ENCODE measurements around the gene PRRC2B.

PRRC2B gene

DNA sequence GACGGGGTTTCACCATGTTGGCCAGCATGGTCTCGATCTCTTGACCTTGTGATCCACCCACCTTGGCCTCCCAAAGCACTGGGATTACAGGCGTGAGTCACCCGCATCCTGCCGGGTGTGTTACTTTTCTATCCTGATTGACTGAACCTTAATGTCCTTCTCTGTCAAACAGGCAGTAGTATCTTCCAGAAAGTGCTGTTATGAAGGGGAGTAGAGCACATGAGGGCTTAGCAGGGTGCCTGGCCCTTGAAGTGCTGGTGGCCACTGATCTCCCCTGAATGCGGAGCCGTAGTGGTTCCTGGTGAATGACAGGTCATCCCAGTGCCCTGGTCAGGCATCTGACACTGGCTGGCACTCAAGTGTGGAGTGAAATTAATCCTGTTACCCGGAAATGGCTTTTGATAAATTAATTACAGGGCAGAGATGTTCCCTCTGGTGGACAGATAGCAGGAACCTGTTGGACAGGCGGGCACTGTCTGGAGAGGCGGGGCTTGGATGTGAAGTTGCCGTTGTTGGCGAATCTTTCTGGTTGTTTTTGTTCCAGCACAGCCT lies 28.4 kb downstream of the PRRC2B start:
- Histone ChIP-seq H3K27ac (ENCODE audit: low read depth, low read length) (peak overlapping the region; percentile 20; the same call in 1 of the 2 replicates), H3K4me3 (ENCODE audit: low read depth, low read length) (no peak overlapping the region), H3K4me1 (ENCODE audit: control insufficient read depth, insufficient read depth, low read length) (peaks cover 60% of the 10 kb centered on the region), H3K9me3 (ENCODE audit: control insufficient read depth, insufficient read depth, low read depth, low read length) (no peaks in the 10 kb centered on the region), H3K27me3 (ENCODE audit: control insufficient read depth, insufficient read depth, low read length) (no peaks in the 10 kb centered on the region), H3K36me3 (ENCODE audit: control insufficient read depth, insufficient read depth, low read length) (peaks cover 31% of the 10 kb centered on the region), H3K9ac (ENCODE audit: low read length) (no peak overlapping the region)

DNA sequence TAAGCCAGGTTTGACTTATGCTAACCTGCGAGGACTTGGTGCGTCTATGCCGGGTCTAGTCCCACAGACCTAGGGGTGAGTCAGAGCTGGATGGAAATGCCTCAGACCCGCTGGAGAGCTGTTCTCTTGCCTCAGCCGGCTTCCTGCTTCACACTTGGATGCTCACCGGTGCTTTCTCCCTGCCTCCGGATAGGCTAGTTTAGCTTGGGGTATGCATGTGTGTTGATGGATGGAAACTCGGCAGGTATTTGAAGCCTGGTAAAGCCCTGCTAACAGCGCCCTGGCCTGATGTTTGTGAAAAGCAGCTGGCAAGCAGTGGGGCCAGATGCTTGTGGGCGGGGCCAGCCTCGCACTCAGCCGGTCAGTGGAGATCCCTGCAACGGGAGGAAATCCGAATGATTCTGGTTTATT lies 29.3 kb downstream of the PRRC2B start:
- H3K9me3 ChIP-seq (ENCODE audit: control insufficient read depth, insufficient read depth, low read depth, low read length), result no peaks in the 10 kb centered on the region
- no peak overlapping the region for H3K4me3 ChIP-seq (ENCODE audit: low read depth, low read length)
- H3K36me3 ChIP-seq (ENCODE audit: control insufficient read depth, insufficient read depth, low read length), result peaks cover 26% of the 10 kb centered on the region
- H3K27me3 ChIP-seq (ENCODE audit: control insufficient read depth, insufficient read depth, low read length), result no peaks in the 10 kb centered on the region
- H3K9ac ChIP-seq (ENCODE audit: low read length), result peak overlapping the region; percentile 10
- H3K27ac ChIP-seq (ENCODE audit: low read depth, low read length), result 0 out of 2 replicates have a peak overlapping the region, but pooled peaks have one; percentile 20
- peaks cover 51% of the 10 kb centered on the region for H3K4me1 ChIP-seq (ENCODE audit: control insufficient read depth, insufficient read depth, low read length)

DNA sequence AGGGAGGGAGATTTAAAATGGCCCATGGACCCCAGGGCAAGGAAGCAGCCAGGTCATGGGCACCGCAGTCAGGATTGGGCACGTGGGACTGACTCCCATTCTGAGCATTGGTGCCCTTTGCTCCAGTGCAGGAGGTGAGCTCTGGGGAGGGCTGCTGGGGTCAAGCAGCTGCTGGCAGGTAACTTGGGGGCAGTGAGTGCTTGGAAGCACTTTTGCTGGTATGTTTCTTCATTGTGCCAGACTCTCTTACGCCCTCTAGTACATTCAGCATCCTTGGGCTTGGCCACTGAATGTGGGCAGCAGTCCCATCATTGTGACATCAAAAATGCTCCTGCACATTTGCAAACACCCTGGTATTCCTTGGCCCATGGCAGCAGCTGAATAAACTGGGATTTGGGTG lies 32.7 kb downstream of the PRRC2B start:
- H3K27ac ChIP-seq (ENCODE audit: low read depth, low read length), result no peak overlapping the region
- H3K4me3 ChIP-seq (ENCODE audit: low read depth, low read length), result no peak overlapping the region
- no peaks in the 10 kb centered on the region for H3K9me3 ChIP-seq (ENCODE audit: control insufficient read depth, insufficient read depth, low read depth, low read length)
- H3K27me3 ChIP-seq (ENCODE audit: control insufficient read depth, insufficient read depth, low read length), result no peaks in the 10 kb centered on the region
- H3K4me1 ChIP-seq (ENCODE audit: control insufficient read depth, insufficient read depth, low read length), result peaks cover 26% of the 10 kb centered on the region
- H3K9ac ChIP-seq (ENCODE audit: low read length), result no peak overlapping the region
- H3K36me3 ChIP-seq (ENCODE audit: control insufficient read depth, insufficient read depth, low read length), result peaks cover 30% of the 10 kb centered on the region

DNA sequence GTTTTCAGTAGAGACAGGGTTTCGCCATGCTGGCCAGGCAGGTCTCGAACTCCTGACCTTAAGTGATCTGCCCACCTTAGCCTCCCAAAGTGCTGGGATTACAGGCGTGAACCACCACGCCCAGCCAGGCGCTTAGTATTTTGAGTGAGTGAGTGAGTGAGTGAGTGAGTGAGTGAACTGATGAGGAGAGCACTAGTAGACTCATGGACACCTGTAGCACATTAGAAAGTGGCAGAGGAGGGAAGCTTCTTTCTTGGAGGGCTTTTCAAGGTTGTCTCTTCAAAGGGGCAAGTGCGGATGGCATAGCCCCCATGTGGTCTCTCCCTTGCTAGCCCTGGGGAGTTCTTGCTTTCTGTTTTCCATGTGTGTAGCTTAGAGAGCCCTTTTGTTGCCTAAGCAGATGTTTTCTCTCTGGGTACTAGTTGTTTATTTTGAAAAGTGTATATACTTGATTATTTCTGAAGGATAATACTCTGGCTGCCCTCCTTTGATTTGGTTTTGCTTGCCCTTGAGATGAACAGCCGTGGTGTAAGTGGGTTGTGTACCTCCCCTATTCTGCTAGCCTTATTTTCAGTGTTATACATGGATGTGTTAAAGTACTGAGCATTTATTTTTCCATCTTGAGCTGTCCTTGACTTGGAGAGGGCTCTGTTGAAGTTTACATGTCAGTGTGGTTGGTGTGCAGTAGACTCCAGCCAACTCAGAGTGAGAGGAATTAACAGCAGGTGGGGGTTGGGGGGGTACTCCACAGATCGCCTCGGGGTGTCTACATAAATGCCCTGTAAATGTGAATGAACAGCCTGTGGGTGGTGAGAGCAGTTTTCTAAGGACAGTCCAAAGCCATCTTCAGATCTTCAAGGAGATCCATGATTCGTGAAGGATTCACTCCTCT lies 35.5 kb downstream of the PRRC2B start:
- Histone ChIP-seq H3K9me3 (ENCODE audit: control insufficient read depth, insufficient read depth, low read depth, low read length) (no peaks in the 10 kb centered on the region), H3K27ac (ENCODE audit: low read depth, low read length) (no peak overlapping the region), H3K36me3 (ENCODE audit: control insufficient read depth, insufficient read depth, low read length) (peaks cover 52% of the 10 kb centered on the region), H3K9ac (ENCODE audit: low read length) (no peak overlapping the region), H3K4me3 (ENCODE audit: low read depth, low read length) (no peak overlapping the region), H3K4me1 (ENCODE audit: control insufficient read depth, insufficient read depth, low read length) (peaks cover 33% of the 10 kb centered on the region), H3K27me3 (ENCODE audit: control insufficient read depth, insufficient read depth, low read length) (no peaks in the 10 kb centered on the region)

DNA sequence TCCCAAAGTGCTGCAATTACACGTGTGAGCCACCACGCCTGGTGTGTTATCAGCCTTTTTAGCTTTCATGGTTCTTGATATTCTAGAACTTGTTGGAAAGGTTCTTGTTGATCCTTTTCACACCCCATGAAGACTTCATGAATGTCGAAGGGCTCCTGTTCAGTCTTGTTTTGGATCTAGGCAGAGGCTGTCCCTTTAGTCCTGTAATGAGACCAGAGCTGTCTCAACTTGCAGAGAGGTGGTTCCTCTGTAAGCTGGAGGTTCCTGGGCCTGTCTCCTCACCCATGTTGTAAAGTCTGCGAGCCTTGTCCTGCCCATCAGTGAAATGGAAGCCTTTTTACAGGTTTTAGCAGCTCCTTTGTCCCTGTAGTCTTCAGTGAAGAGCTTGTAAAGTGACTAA lies 38.2 kb downstream of the PRRC2B start:
- H3K4me1 ChIP-seq (ENCODE audit: control insufficient read depth, insufficient read depth, low read length), result peaks cover 53% of the 10 kb centered on the region
- H3K9ac ChIP-seq (ENCODE audit: low read length), result no peak overlapping the region
- H3K36me3 ChIP-seq (ENCODE audit: control insufficient read depth, insufficient read depth, low read length), result peaks cover 66% of the 10 kb centered on the region
- no peaks in the 10 kb centered on the region for H3K9me3 ChIP-seq (ENCODE audit: control insufficient read depth, insufficient read depth, low read depth, low read length)
- no peak overlapping the region for H3K27ac ChIP-seq (ENCODE audit: low read depth, low read length)
- H3K4me3 ChIP-seq (ENCODE audit: low read depth, low read length), result no peak overlapping the region
- no peaks in the 10 kb centered on the region for H3K27me3 ChIP-seq (ENCODE audit: control insufficient read depth, insufficient read depth, low read length)

DNA sequence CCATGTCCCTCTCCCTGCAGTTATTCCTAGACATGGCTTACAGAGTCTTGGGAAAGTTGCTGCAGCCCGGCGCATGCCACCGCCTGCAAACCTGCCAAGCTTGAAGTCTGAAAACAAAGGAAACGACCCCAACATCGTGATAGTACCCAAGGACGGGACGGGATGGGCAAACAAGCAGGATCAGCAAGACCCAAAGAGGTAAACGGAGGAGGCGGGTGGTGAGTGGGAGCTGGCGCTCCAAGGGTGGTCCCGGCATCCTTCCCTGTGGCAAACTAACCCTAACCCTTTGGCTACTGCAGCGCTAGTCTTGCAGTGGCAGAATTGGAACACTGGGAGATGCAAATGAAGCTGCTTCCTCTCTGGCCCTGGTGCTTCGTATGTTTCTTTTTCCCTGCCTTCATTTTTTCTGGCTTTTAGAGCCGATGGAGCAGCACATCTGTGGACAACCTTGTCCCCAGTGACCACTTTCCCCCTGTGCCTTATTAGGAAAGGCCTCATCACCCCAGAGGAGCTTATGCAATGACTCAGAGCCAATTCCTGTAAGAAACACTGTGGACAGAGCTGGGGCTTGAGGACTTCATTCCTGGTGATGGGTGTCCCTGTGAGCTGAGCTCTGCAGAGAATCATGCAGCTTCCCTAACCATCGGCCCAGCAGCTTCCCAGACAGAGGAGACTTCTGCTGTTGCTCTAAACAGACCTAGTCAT lies 38.9 kb downstream of the PRRC2B start:
- Histone ChIP-seq H3K9ac (ENCODE audit: low read length) (no peak overlapping the region), H3K4me1 (ENCODE audit: control insufficient read depth, insufficient read depth, low read length) (peaks cover 60% of the 10 kb centered on the region), H3K36me3 (ENCODE audit: control insufficient read depth, insufficient read depth, low read length) (peaks cover 70% of the 10 kb centered on the region)

DNA sequence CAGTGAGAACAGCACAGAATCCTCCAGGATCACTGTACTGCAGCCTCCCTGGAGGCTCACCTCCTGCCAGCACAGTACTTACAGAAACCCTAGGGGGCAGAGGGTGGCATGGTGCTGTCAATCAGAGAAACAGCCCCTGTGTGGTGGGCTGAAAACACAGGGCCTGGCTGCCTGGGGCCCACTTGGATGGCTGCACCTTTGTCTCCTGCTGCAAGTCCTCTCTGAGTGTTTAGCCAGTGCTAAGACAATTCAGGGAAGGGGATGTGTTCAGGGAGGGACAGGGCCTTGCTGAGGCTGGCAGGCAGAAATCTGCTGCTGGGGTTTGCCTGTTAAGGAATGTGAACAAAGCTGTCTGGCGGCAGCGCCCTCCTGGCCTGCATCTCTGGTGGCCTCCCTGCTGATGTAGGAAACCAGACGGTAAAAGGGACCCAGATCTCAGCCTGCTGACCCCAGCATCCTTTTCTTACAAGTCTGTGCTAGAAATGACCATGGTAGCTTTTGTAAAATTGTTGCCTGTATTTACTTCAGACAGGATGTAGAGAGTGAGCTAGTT lies 39.5 kb downstream of the PRRC2B start:
- Histone ChIP-seq H3K9me3 (ENCODE audit: control insufficient read depth, insufficient read depth, low read depth, low read length) (no peaks in the 10 kb centered on the region), H3K4me3 (ENCODE audit: low read depth, low read length) (no peak overlapping the region), H3K36me3 (ENCODE audit: control insufficient read depth, insufficient read depth, low read length) (peaks cover 76% of the 10 kb centered on the region), H3K27me3 (ENCODE audit: control insufficient read depth, insufficient read depth, low read length) (no peaks in the 10 kb centered on the region), H3K4me1 (ENCODE audit: control insufficient read depth, insufficient read depth, low read length) (peaks cover 66% of the 10 kb centered on the region), H3K27ac (ENCODE audit: low read depth, low read length) (no peak overlapping the region; the same call in 1 of the 2 replicates), H3K9ac (ENCODE audit: low read length) (no peak overlapping the region)

More for the DNA sequence above, 38.9 kb downstream of the PRRC2B start:
- peak overlapping the region; percentile 20; the same call in 1 of the 2 replicates for H3K27ac ChIP-seq (ENCODE audit: low read depth, low read length)
- H3K27me3 ChIP-seq (ENCODE audit: control insufficient read depth, insufficient read depth, low read length), result no peaks in the 10 kb centered on the region
- no peaks in the 10 kb centered on the region for H3K9me3 ChIP-seq (ENCODE audit: control insufficient read depth, insufficient read depth, low read depth, low read length)
- no peak overlapping the region for H3K4me3 ChIP-seq (ENCODE audit: low read depth, low read length)

DNA sequence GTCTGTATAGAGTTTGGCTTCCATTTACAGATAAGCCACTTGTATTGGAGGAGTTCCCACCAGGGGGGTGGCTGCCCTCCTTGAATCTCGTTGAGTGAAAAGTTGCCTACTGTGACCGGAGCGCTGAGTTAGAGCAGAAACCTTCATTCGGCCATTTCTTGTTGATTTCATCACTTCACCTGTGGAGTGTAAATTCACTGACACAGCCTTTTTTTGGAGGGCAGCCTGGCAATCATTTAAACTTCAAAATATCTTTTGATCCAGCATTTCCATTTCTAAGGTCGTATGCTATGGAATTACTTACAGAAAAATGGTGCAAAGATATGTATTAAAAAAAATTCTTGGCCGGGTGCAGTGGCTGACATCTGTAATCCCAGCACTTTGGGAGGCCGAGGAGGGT lies 40.8 kb downstream of the PRRC2B start:
- no peaks in the 10 kb centered on the region for H3K9me3 ChIP-seq (ENCODE audit: control insufficient read depth, insufficient read depth, low read depth, low read length)
- H3K27ac ChIP-seq (ENCODE audit: low read depth, low read length), result no peak overlapping the region
- H3K9ac ChIP-seq (ENCODE audit: low read length), result no peak overlapping the region
- no peaks in the 10 kb centered on the region for H3K27me3 ChIP-seq (ENCODE audit: control insufficient read depth, insufficient read depth, low read length)
- peaks cover 59% of the 10 kb centered on the region for H3K4me1 ChIP-seq (ENCODE audit: control insufficient read depth, insufficient read depth, low read length)
- no peak overlapping the region for H3K4me3 ChIP-seq (ENCODE audit: low read depth, low read length)
- peaks cover 86% of the 10 kb centered on the region for H3K36me3 ChIP-seq (ENCODE audit: control insufficient read depth, insufficient read depth, low read length)

DNA sequence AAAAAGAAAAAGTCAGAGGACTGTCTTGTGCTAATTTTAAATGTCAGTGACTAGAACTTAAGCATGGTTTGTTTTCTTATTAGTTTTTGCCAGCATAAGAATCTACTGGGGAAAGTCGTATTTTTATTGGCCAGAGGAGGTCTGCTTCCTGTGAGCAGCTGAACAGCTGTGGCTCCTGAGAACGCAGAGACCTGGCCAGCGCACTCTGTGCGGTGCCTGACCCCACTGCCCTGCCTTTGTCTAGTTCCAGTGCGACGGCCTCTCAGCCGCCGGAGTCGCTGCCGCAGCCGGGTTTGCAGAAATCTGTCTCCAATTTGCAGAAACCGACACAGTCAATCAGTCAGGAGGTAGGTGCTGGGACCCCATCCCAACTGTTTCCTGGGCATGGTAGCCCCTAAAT lies 42.5 kb downstream of the PRRC2B start:
- H3K27ac ChIP-seq (ENCODE audit: low read depth, low read length), result peak overlapping the region; percentile 86
- peak overlapping the region; percentile 15 for H3K9ac ChIP-seq (ENCODE audit: low read length)
- H3K4me1 ChIP-seq (ENCODE audit: control insufficient read depth, insufficient read depth, low read length), result peaks cover 59% of the 10 kb centered on the region
- H3K36me3 ChIP-seq (ENCODE audit: control insufficient read depth, insufficient read depth, low read length), result peaks cover 91% of the 10 kb centered on the region
- H3K4me3 ChIP-seq (ENCODE audit: low read depth, low read length), result no peak overlapping the region
- no peaks in the 10 kb centered on the region for H3K27me3 ChIP-seq (ENCODE audit: control insufficient read depth, insufficient read depth, low read length)
- H3K9me3 ChIP-seq (ENCODE audit: control insufficient read depth, insufficient read depth, low read depth, low read length), result no peaks in the 10 kb centered on the region

DNA sequence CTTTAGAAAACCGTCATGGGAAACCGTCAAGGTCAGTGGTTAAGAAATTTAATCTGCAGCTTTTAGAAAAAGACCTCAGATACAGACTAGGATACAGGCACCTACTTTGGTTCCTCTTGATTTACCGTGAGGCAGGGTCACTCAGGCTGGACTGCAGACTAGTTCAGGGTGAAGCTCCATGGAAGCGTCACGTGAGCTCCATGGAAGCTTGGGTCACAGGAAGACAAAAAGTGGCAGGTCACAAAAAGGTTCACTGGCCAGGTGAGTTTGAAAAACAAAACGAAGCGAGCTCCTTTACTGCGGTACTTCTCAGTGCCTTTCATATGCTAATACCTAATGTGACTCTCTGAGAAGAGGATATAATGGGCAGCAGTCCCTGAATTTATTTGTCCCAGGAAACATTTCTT lies 43.0 kb downstream of the PRRC2B start:
- Histone ChIP-seq H3K36me3 (ENCODE audit: control insufficient read depth, insufficient read depth, low read length) (peaks cover 95% of the 10 kb centered on the region), H3K27ac (ENCODE audit: low read depth, low read length) (peak overlapping the region; percentile 86), H3K9ac (ENCODE audit: low read length) (peak overlapping the region; percentile 15), H3K4me3 (ENCODE audit: low read depth, low read length) (0 out of 2 replicates have a peak overlapping the region, but pooled peaks have one; percentile 8), H3K9me3 (ENCODE audit: control insufficient read depth, insufficient read depth, low read depth, low read length) (no peaks in the 10 kb centered on the region), H3K4me1 (ENCODE audit: control insufficient read depth, insufficient read depth, low read length) (peaks cover 59% of the 10 kb centered on the region), H3K27me3 (ENCODE audit: control insufficient read depth, insufficient read depth, low read length) (no peaks in the 10 kb centered on the region)

Measured in HUES6 (cell line).